ENCODE results near the gene WNT9B.

WNT9B gene

DNA sequence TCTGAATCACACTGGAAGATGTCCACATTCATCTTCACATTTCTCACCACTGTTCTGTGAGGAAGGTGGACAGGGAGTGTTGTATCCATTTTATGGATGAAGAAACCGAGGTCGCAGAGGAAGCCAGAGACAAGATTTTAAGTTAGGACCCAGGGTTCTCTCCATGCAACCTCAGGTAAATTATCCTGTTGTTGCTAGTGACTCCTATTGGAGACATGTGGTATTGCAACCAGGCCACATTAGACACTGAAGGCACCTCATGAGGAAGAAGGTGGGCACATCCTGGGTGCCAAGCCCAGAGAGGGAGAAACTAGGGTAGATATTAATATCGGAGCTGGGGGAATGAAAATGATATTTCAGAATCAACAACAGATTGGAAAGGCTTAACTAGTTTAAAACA, 8.5 kb upstream of the WNT9B start:
- no peaks in the 10 kb centered on the region for H3K27me3 ChIP-seq (ENCODE audit: insufficient read depth, low read depth)
- H3K4me3 ChIP-seq (IDR thresholded peaks at IDR 0.05; ENCODE audit: insufficient read depth, low read depth, low read length) = no peak overlapping the region
- H2AFZ ChIP-seq (ENCODE audit: low read depth) = no peak overlapping the region
- H3K9ac ChIP-seq = no peak overlapping the region
- H3K4me2 ChIP-seq = no peak overlapping the region
- H4K20me1 ChIP-seq (ENCODE audit: insufficient read depth) = no peaks in the 10 kb centered on the region
- H3K27ac ChIP-seq = no peak overlapping the region
- H3K79me2 ChIP-seq (ENCODE audit: insufficient read depth, low read depth) = no peaks in the 10 kb centered on the region
- TF ChIP-seq, protein P1, sequence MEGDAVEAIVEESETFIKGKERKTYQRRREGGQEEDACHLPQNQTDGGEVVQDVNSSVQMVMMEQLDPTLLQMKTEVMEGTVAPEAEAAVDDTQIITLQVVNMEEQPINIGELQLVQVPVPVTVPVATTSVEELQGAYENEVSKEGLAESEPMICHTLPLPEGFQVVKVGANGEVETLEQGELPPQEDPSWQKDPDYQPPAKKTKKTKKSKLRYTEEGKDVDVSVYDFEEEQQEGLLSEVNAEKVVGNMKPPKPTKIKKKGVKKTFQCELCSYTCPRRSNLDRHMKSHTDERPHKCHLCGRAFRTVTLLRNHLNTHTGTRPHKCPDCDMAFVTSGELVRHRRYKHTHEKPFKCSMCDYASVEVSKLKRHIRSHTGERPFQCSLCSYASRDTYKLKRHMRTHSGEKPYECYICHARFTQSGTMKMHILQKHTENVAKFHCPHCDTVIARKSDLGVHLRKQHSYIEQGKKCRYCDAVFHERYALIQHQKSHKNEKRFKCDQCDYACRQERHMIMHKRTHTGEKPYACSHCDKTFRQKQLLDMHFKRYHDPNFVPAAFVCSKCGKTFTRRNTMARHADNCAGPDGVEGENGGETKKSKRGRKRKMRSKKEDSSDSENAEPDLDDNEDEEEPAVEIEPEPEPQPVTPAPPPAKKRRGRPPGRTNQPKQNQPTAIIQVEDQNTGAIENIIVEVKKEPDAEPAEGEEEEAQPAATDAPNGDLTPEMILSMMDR (conservative IDR thresholded peaks at IDR 0.05; ENCODE audit: low read depth, low read length) = peak; percentile 79
- H3K4me1 ChIP-seq (ENCODE audit: low read depth, poor library complexity, severe bottlenecking) = no peaks in the 10 kb centered on the region
- H3K36me3 ChIP-seq (ENCODE audit: insufficient read depth) = no peaks in the 10 kb centered on the region

DNA sequence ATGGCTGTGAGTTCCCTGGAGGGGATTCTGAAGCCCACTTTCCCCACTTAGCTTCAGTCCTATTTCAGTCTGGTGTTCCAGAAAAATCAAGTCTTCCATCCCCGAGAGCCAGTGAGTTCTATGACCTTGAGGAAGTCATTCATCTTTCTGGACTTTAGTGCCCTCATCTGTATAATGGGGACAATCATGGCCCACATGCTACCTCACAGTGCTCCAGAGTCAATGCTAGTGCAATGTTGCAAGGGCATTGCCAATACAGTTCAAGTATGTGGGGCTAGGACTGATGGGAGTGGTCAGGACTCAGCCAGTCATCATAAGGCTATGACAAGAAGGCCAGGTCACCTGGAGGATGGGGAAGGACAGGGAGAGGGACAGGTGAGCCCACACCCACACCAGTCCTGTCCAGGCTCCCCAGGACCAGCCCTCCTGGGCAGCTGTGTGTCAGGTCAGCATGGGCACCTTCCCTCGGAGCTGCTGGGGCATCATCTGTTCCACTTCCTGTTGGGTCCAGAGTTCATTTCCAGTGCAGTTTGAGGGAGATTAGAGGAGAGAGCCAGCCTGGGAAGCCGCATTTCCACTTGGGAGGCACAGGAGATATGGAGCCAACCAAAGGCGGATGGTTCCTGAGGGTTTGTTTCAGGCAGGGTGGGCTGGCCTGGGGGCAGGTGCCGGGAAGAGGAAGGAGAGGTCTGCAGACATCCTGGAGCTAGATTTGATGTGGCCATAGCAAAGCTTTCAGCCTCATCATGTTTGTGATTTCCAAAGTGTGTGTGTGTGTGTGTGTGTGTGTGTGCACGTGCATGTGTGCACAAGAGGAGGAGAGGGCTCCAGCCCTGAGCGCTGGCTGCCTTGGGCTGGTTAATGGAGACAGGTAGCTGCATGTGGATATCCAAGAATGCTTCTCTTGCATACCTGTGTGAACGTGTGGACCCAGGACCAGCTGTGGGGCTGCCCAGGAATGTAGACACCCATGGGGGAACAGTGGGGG, 3.9 kb upstream of the WNT9B start:
- Histone ChIP-seq H3K4me3 (IDR thresholded peaks at IDR 0.05; ENCODE audit: insufficient read depth, low read depth, low read length) (no peak overlapping the region), H3K79me2 (ENCODE audit: insufficient read depth, low read depth) (no peaks in the 10 kb centered on the region), H4K20me1 (ENCODE audit: insufficient read depth) (no peaks in the 10 kb centered on the region), H2AFZ (ENCODE audit: low read depth) (no peak overlapping the region), H3K4me1 (ENCODE audit: low read depth, poor library complexity, severe bottlenecking) (no peaks in the 10 kb centered on the region), H3K36me3 (ENCODE audit: insufficient read depth) (no peaks in the 10 kb centered on the region), H3K27ac (no peak overlapping the region), H3K9ac (no peak overlapping the region), H3K27me3 (ENCODE audit: insufficient read depth, low read depth) (no peaks in the 10 kb centered on the region), H3K4me2 (no peak overlapping the region)
- TF ChIP-seq, protein P1 (conservative IDR thresholded peaks at IDR 0.05; ENCODE audit: low read depth, low read length) = no peak

DNA sequence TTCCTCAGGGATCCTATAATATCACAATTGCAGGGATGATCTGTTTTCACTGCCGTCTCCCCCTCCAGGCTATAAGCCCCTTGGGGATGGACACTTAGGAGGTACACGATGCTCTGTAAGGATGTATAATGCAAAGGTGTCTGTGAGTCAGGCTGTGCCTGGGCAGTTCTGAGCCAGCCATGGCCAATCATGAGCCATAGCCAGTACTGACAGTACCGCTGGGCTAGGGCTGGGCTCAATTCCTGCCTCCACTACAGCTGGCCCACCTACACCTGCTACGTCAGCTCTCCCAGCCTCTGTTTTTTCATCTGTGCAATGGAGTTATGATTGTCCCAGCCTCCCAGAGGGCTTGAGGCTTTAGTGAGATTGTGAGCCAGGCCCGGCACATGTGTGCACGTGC, 2.8 kb upstream of the WNT9B start:
- Histone ChIP-seq H3K27me3 (ENCODE audit: insufficient read depth, low read depth) (no peaks in the 10 kb centered on the region), H3K4me3 (IDR thresholded peaks at IDR 0.05; ENCODE audit: insufficient read depth, low read depth, low read length) (no peak overlapping the region), H4K20me1 (ENCODE audit: insufficient read depth) (no peaks in the 10 kb centered on the region), H3K27ac (no peak overlapping the region), H2AFZ (ENCODE audit: low read depth) (no peak overlapping the region), H3K4me2 (no peak overlapping the region), H3K9ac (no peak overlapping the region), H3K4me1 (ENCODE audit: low read depth, poor library complexity, severe bottlenecking) (no peaks in the 10 kb centered on the region), H3K36me3 (ENCODE audit: insufficient read depth) (no peaks in the 10 kb centered on the region), H3K79me2 (ENCODE audit: insufficient read depth, low read depth) (no peaks in the 10 kb centered on the region)
- TF ChIP-seq, protein P1 (conservative IDR thresholded peaks at IDR 0.05; ENCODE audit: low read depth, low read length) = no peak

DNA sequence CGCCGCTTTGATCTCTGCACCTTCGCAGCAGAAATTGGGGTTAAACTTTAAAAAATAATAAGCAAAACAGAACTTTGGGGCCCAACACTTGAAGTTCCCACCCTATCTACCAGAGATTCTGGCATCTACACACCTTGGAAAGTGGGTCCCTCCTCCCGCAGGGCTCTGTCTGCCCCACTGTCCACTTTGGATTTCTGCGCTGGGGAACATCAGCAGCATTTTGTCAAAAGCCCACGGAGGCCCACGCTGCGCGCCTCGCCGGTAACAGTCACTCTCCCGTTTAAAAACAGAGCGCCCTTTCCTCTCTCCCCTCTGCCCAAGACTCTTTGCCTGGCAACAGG, 725 bp upstream of the WNT9B start:
- Histone ChIP-seq H3K79me2 (ENCODE audit: insufficient read depth, low read depth) (no peaks in the 10 kb centered on the region), H4K20me1 (ENCODE audit: insufficient read depth) (no peaks in the 10 kb centered on the region), H2AFZ (ENCODE audit: low read depth) (no peak overlapping the region), H3K27ac (no peak overlapping the region), H3K9ac (no peak overlapping the region), H3K36me3 (ENCODE audit: insufficient read depth) (no peaks in the 10 kb centered on the region), H3K27me3 (ENCODE audit: insufficient read depth, low read depth) (no peaks in the 10 kb centered on the region), H3K4me3 (IDR thresholded peaks at IDR 0.05; ENCODE audit: insufficient read depth, low read depth, low read length) (no peak overlapping the region), H3K4me2 (no peak overlapping the region), H3K4me1 (ENCODE audit: low read depth, poor library complexity, severe bottlenecking) (no peaks in the 10 kb centered on the region)
- TF ChIP-seq, protein P1 (conservative IDR thresholded peaks at IDR 0.05; ENCODE audit: low read depth, low read length) = no peak
